Iris pigment epithelial cell (primary cell): ENCODE measurements around the gene UBA7.

Experiments
- DNase-seq: peaks from one replicate; pipeline ENCODE4 v3.0.0-alpha.2; 2011; ENCODE audit warnings: low read depth

UBA7 gene

GRCh38 chr3:49804141-49805041 lies 9.4 kb downstream of the UBA7 start:
- no peak for DNase-seq

DNA sequence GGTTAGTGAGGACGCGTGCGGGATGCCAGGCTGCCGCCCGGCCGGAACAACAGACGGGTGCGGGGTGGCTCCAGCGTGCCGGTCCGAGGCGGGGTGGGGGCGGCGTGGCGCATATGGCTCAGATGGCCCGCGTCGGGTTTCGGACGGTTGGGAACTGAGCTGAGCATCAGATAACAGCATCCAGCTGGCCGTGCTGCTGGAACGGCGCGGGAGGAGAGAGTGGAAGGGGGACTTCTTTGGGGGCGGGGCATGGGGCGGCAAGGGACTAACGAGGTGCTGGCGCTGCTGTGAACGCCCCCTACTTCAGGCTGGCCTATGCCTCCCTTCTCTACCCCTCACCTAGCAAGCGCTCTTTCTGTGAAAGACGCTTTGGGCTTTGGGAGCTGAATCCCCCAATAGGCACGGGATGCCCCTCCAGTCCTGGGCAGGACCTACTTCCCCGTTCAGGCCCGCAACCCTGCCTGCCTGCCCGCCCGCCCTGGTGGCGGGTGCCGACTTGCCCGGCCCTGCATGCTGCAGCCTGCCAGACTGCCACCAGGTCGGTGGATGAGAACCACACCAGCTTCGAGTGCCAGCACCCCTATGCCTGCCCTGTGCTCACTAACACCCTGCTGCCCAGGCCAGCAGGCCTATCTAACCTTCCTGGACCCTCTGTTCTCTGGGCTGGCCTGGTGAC lies 10.2 kb downstream of the UBA7 start:
- DNase-seq, result peak; percentile 27

DNA sequence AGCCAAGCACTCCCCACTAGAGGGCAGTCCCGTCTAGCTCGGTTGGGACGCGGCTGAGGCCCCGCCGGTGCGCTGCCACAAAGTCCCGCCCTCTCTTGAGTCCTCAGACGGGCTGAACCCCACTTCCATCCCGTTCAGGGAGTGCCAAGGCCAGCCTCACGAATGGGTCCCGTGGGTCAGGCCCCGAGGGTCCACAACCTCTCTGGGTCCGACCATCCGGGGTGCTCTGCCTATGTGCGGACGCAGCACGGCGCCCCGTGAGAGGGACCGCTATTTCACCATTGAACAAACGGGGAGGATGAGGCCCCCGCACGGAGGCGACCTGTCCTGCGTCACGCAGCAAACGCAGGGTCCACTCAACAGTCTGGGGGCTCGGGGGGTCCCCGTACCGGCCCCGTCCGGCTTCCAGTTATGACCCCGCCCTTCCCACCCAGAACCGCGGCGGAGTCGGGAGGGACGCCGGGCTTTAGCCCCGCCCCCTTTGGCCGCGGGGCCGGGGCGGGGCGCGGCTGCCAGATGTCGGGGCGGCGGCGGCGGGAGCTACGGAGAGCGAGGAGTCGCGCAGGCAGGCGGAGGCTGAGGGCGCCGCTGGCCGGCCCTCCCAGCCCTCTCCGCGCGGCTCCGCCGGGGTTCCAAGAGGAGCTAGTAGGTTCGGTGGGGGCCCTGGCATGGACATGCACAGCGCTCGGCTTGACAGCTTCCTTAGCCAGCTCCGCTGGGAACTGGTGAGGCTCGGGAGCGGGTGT lies 10.9 kb downstream of the UBA7 start, which contains the start of gene INKA1:
Gene INKA1, plus strand, starts transcription at position 543 of the 746 bp plus-strand sequence. Its CDS starts 132 bp downstream, at position 675.
- peak; percentile 77 for DNase-seq

DNA sequence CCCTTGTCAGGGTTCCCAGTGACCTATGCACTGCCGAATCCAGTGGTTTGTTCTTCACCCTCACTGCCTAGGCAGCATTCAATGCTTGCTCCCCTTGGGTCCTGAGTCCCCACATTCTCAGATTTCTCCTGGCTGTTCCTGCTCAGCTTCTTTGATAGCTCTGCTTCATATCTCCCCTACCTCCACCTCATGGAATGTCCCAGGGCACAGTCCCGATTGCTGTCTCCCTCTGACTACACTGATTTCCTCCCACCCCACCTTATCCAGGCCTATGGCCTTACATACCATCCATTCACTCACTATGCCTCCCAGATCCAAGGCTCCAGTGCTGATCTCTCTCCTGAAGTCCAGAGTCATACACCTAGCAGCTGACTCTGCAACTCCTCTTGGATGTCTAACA lies 12.6 kb downstream of the UBA7 start:
- DNase-seq, result no peak

DNA sequence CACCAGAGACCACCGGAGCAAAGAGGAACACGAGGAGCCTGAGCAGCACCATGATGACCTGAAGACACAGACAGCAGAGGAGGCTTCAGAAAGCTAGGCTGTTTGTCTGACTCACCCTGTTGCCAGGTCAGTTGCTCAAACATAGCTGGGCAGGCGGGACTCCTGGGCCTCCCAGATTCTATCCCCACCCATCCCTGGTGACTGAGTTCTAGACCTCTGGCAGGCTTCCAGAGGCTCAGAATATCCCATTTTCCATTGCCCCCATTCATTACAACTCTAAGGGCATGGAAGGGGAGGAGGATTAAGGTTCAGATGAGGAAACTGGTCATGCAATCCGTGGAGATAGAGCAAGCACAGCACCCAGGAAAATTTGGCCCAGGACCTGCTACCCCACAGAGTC lies 14.0 kb downstream of the UBA7 start, which contains the start of gene CDHR4:
Gene CDHR4, minus strand, starts transcription at position 113 of the 400 bp plus-strand sequence. Its CDS starts 61 bp downstream, at position 52.
- peak; percentile 82 for DNase-seq

- no peak for DNase-seq
Observed at GRCh38 chr3:49799105-49799504, 14.6 kb downstream of the UBA7 start.

DNA sequence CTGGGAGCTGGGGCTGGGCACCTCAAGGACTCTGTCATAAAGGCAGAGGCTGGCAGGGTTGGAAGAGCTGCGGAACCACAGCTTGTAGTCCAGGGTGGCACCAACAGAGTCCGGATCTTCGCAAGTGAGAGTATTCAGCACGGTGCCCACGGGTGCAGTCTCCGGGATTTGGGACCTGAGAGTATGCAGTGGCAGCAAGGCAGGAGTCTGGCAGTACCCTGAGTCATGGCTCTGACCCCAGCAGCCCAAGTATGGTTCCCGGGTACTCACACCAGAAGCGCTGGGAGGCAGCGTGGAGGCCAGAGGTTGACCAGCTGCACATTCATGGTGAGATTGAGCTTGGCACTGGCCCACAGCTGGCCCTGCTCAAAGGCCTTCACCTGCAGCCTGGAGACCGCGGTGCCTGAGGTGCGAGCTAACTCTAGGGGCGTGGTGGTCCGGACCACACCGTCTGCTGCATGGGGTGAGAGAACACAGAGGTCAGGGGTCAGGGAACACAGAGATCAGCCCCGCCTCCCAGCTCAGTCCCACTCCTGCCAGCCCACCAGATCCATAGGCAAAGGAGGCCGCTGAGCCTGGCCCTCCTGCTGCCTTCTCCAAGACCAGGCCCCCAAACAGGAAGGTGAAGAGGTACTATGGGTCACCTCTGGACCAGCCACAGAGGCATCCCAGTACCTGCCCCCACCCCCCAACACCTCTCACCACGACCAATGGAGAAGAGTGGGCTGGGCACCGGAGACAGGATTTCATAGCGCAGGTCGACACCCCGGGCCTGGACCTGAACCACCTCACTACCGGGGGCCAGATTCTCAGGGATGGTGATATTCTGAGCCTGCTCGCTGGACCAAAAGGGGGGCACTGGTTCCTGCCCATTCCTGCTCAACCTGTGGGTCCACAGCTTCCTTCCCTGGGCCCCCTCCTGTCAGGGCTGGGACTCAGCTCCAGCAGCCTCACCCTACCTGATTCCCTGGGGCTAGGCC lies 18.5 kb downstream of the UBA7 start:
- DNase-seq, result no peak

GRCh38 chr3:49794431-49794830 lies 19.3 kb downstream of the UBA7 start:
- no peak for DNase-seq

GRCh38 chr3:49793486-49794085 lies 20.2 kb downstream of the UBA7 start:
- DNase-seq, result no peak

- DNase-seq, result no peak
Observed at GRCh38 chr3:49792371-49793150, 21.2 kb downstream of the UBA7 start.

DNA sequence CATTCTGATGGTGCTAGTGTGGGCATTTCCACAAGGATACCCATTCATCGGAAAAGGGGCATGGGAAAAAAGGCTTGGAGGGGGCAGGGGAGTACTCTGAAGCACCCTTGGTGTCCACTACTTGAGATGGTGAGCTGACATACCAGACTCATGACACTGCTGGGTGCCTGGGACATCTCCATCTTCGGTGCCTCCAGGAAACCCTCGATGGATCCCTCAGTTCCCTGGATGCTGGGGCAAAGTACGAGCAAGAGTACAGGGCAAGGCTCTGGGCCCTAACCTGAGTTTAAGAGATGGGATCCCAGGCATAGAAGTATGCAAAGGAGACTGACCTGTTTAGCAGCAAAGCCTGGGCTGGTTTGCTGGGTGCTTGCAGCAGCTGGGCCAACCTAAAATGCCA lies 22.2 kb downstream of the UBA7 start:
- no peak for DNase-seq

GRCh38 chr3:49790626-49791411 lies 22.9 kb downstream of the UBA7 start:
- DNase-seq, result no peak

- DNase-seq, result no peak
Observed at GRCh38 chr3:49788056-49788455, 25.7 kb downstream of the UBA7 start.

DNA sequence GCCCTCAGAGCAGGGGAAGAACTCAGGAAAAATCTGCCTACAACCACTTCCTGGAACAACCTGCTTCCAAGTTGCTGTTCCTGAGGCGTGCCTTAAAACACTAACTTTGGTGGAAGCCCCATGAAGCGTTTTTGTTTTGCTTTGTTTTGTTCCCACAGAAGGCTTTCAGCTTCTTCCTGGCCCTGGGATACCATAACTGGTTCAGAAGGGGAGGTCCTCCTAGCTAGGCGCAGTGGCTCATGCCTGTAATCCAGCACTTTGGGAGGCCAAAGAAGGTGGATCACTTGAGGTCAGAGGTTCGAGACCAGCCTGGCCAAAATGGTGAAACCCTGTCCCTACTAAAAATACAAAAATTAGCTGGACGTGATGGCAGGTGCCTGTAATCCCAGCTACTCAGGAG lies 26.2 kb downstream of the UBA7 start:
- no peak for DNase-seq

DNA sequence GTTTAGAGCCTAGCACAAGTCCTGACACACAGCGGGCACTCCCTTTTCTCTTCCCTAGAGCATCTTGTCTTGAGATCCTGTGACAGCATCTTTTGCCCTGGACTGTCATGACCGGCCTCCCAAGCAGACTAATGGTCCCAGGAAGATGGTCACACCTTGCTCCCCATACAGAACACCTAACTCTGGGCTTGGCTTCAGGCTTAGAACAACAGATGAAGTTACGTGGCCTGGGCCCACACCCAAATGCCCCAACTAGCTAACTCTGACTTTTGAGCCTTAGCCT lies 26.6 kb downstream of the UBA7 start:
- no peak for DNase-seq

- DNase-seq, result peak; percentile 100
Observed at GRCh38 chr3:49786357-49787181, 27.2 kb downstream of the UBA7 start, which contains the start of gene IP6K1. IP6K1 (minus strand) TSS chr3:49786542; CDS start chr3:49748040, 38,502 bp downstream.

- peak; percentile 51 for DNase-seq
Observed at GRCh38 chr3:49785565-49786356, 28.0 kb downstream of the UBA7 start.
